Astrocyte (in vitro differentiated cells and primary cell): ENCODE data around the gene WFDC5. TPM values are rescaled to one million over a fixed set of nuclear protein-coding genes. Genes with fewer than 3 reads are reported as not detected.
A peak's percentile ranks its signal among the peaks of the same experiment; 100 is the strongest.

Source experiments
- DNase-seq: peaks from one replicate; pipeline ENCODE4 v3.0.0-alpha.2; 2010; ENCODE audit warnings: low read depth
- FAIRE-seq: peaks from 2 replicates; lab custom pipeline; 2011; peaks lifted over from hg19 to GRCh38; lab: Jason Lieb, UNC
- H2AFZ ChIP-seq: 2 replicates; pipeline ENCODE4 v1.6.0; 2012; ENCODE audit warnings: low read depth, low read length, inconsistent platforms
- H3K27ac ChIP-seq: 2 replicates; pipeline ENCODE4 v1.5.1; 2011; ENCODE audit warnings: low read depth, low read length, inconsistent platforms
- H3K27me3 ChIP-seq: 2 replicates; pipeline ENCODE4 v1.6.0; 2011; ENCODE audit warnings: low read length, inconsistent platforms; ENCODE audit not compliant: insufficient read depth
- H3K36me3 ChIP-seq: 2 replicates; pipeline ENCODE4 v1.5.1; 2011; ENCODE audit warnings: low read length, inconsistent platforms; ENCODE audit not compliant: insufficient read depth
- H3K4me1 ChIP-seq: 2 replicates; pipeline ENCODE4 v1.5.1; 2011; ENCODE audit warnings: low read length, inconsistent platforms; ENCODE audit not compliant: insufficient read depth
- H3K4me2 ChIP-seq: 2 replicates; pipeline ENCODE4 v1.6.0; 2012; ENCODE audit warnings: low read length, inconsistent platforms
- H3K4me3 ChIP-seq: 2 replicates; pipeline ENCODE4 v1.5.1; 2011; ENCODE audit warnings: low read depth, mild to moderate bottlenecking, low read length, inconsistent platforms; ENCODE audit not compliant: insufficient read depth
- H3K79me2 ChIP-seq: 2 replicates; pipeline ENCODE4 v1.6.0; 2012; ENCODE audit warnings: mild to moderate bottlenecking, low read length, inconsistent platforms; ENCODE audit not compliant: insufficient read depth
- H3K9ac ChIP-seq: 2 replicates; pipeline ENCODE4 v1.6.0; 2012; ENCODE audit warnings: mild to moderate bottlenecking, low read length, inconsistent platforms
- H3K9me3 ChIP-seq: 2 replicates; pipeline ENCODE4 v1.5.1; 2012; ENCODE audit warnings: low read depth, mild to moderate bottlenecking, low read length, inconsistent platforms; ENCODE audit not compliant: insufficient read depth
- H4K20me1 ChIP-seq: 2 replicates; pipeline ENCODE4 v1.6.0; 2012; ENCODE audit warnings: low read length, inconsistent platforms; ENCODE audit not compliant: insufficient read depth
- H3K27ac Mint-ChIP-seq: one replicate; pipeline ENCODE4 v1.8.0; 2021; ENCODE audit warnings: mild to moderate bottlenecking, mixed read lengths; ENCODE audit not compliant: unreplicated experiment
- H3K27me3 Mint-ChIP-seq: one replicate; pipeline ENCODE4 v1.8.0; 2021; ENCODE audit warnings: low read depth, mixed read lengths; ENCODE audit not compliant: unreplicated experiment
- H3K36me3 Mint-ChIP-seq: one replicate; pipeline ENCODE4 v1.8.0; 2021; ENCODE audit warnings: low read depth, mixed read lengths; ENCODE audit not compliant: unreplicated experiment
- H3K4me1 Mint-ChIP-seq: one replicate; pipeline ENCODE4 v1.8.0; 2021; ENCODE audit warnings: low read depth, mixed read lengths; ENCODE audit not compliant: unreplicated experiment
- H3K4me3 Mint-ChIP-seq: one replicate; pipeline ENCODE4 v1.8.0; 2021; ENCODE audit warnings: mild to moderate bottlenecking, moderate library complexity, mixed read lengths; ENCODE audit not compliant: unreplicated experiment
- H3K9me3 Mint-ChIP-seq: one replicate; pipeline ENCODE4 v1.8.0; 2021; ENCODE audit warnings: mild to moderate bottlenecking, mixed read lengths; ENCODE audit not compliant: unreplicated experiment
- EZH2 ChIP-seq: IDR thresholded peaks from 2 replicates; pipeline ENCODE4 v1.6.1; 2012; ENCODE audit warnings: mild to moderate bottlenecking, low read length, inconsistent platforms; ENCODE audit not compliant: insufficient read depth
- total RNA-seq: library from RNA; stranded (reverse); gene quantifications from 2 replicates; pipeline ENCODE4 v1.2.1, GENCODE V29; 2021
- TF ChIP-seq, protein P1 (sequence below): IDR thresholded peaks from 2 replicates; pipeline ENCODE4 v1.5.1; 2011; ENCODE audit warnings: low read depth, mild to moderate bottlenecking, inconsistent platforms, low read length, moderate library complexity; ENCODE audit not compliant: insufficient read depth

Gene WFDC5
- total RNA-seq, 1 donor from 2014 or later, result not detected

DNA sequence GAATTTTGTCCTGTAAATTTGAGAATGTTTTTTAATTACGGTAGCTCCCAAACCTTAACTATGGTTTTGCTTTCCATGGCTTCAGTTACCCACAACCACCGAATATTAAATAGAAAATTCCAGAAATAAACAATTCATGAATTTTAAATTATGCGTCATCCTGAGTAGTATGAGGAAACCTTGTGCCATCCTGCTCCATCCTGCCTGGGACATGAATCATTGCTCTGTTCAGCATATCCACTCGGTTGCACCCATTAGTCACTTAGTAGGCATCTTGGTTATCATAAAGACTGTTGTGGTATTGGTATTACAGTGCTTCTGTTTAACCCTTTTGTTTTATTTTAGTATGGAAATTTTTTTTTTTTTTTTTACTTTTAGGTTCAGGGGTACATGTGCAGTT is 53.7 kb downstream of the WFDC5 start:
- Histone ChIP-seq H3K27me3 (no peaks in the 10 kb centered on the region), H3K9ac (no peak overlapping the region), H3K4me3 (no peak overlapping the region), H3K27ac (peak overlapping the region; percentile 66), H3K4me2 (peak overlapping the region; percentile 44), H3K79me2 (peaks cover 10% of the 10 kb centered on the region), H3K9me3 (no peaks in the 10 kb centered on the region), H4K20me1 (peaks cover 3% of the 10 kb centered on the region), H2AFZ (no peak overlapping the region), H3K4me1 (peaks cover 29% of the 10 kb centered on the region), H3K36me3 (peaks cover 5% of the 10 kb centered on the region)
- peak; percentile 94 for DNase-seq
- TF ChIP-seq, protein P1, sequence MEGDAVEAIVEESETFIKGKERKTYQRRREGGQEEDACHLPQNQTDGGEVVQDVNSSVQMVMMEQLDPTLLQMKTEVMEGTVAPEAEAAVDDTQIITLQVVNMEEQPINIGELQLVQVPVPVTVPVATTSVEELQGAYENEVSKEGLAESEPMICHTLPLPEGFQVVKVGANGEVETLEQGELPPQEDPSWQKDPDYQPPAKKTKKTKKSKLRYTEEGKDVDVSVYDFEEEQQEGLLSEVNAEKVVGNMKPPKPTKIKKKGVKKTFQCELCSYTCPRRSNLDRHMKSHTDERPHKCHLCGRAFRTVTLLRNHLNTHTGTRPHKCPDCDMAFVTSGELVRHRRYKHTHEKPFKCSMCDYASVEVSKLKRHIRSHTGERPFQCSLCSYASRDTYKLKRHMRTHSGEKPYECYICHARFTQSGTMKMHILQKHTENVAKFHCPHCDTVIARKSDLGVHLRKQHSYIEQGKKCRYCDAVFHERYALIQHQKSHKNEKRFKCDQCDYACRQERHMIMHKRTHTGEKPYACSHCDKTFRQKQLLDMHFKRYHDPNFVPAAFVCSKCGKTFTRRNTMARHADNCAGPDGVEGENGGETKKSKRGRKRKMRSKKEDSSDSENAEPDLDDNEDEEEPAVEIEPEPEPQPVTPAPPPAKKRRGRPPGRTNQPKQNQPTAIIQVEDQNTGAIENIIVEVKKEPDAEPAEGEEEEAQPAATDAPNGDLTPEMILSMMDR, result no peak
- TF ChIP-seq EZH2, result no peak
- Mint-ChIP-seq H3K36me3 (peaks cover 6% of the 10 kb centered on the region), H3K27ac (peak overlapping the region; percentile 94), H3K4me1 (peaks cover 38% of the 10 kb centered on the region), H3K9me3 (no peaks in the 10 kb centered on the region), H3K27me3 (no peaks in the 10 kb centered on the region), H3K4me3 (no peak overlapping the region)
- FAIRE-seq, result peak; percentile 68

DNA sequence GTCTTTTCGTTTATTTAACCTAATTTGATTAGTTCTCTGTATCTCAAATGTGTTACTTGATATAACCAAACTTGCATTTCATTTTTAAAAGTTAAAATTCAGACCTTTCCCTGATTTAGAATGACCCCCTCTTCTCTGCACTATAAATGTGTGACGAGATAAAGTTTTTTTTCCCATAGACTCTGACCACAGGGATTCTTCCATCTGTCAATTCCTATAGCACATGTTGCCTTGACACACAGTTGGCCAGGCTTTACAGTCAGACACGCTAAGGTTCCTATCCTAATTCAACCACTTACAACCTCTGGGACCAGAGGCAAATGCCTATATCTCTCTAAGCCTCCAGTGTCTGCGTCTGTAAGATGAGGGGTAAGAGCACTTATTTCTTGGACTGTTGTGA is 54.7 kb downstream of the WFDC5 start:
- no peak overlapping the region for H3K4me3 ChIP-seq
- H3K4me1 Mint-ChIP-seq, result peaks cover 42% of the 10 kb centered on the region
- H3K4me1 ChIP-seq, result peaks cover 29% of the 10 kb centered on the region
- DNase-seq, result no peak
- H3K27me3 ChIP-seq, result no peaks in the 10 kb centered on the region
- H3K36me3 Mint-ChIP-seq, result peaks cover 6% of the 10 kb centered on the region
- H4K20me1 ChIP-seq, result peaks cover 2% of the 10 kb centered on the region
- peak overlapping the region; percentile 66 for H3K27ac ChIP-seq
- H3K79me2 ChIP-seq, result peaks cover 6% of the 10 kb centered on the region
- peaks cover 5% of the 10 kb centered on the region for H3K36me3 ChIP-seq
- no peak overlapping the region for H2AFZ ChIP-seq
- no peak for FAIRE-seq
- H3K9me3 ChIP-seq, result no peaks in the 10 kb centered on the region
- peak overlapping the region; percentile 94 for H3K27ac Mint-ChIP-seq
- H3K27me3 Mint-ChIP-seq, result no peaks in the 10 kb centered on the region
- H3K9ac ChIP-seq, result no peak overlapping the region
- H3K4me2 ChIP-seq, result no peak overlapping the region
- H3K9me3 Mint-ChIP-seq, result no peaks in the 10 kb centered on the region
- no peak overlapping the region for H3K4me3 Mint-ChIP-seq
- TF ChIP-seq, protein P1, result no peak
- no peak for TF ChIP-seq EZH2

Other genes with a start within 250 kb of the WFDC5 start
- 228 and 236 TPM in 2 replicates for gene YWHAB, start 229.5 kb downstream of the WFDC5 start, total RNA-seq
- gene PABPC1L, start 205.1 kb downstream of the WFDC5 start, total RNA-seq, result 48.7 and 50.2 TPM in 2 replicates
- 36.9 and 45.8 TPM in 2 replicates for gene TOMM34, start 154.8 kb downstream of the WFDC5 start, total RNA-seq
- 32.9 and 41.4 TPM in 2 replicates for gene STK4, start 148.7 kb downstream of the WFDC5 start, total RNA-seq
- gene KCNS1, start 14.0 kb downstream of the WFDC5 start, total RNA-seq, result 2.2 and 2.3 TPM in 2 replicates
- gene WFDC12, start 9.3 kb upstream of the WFDC5 start, total RNA-seq, result not detected in 2 replicates
- gene PI3, start 59.7 kb upstream of the WFDC5 start, total RNA-seq, result not detected in 2 replicates
- not detected in 2 replicates for gene SEMG1, start 91.9 kb upstream of the WFDC5 start, total RNA-seq
- not detected in 2 replicates for gene SEMG2, start 106.2 kb upstream of the WFDC5 start, total RNA-seq
- 0.41 TPM in 1 of 2 replicates, not detected in the other for gene SLPI, start 139.4 kb upstream of the WFDC5 start, total RNA-seq
- not detected in 2 replicates for gene RBPJL, start 191.7 kb upstream of the WFDC5 start, total RNA-seq
- gene MATN4, start 193.1 kb upstream of the WFDC5 start, total RNA-seq, result 0.19 and 0.20 TPM in 2 replicates
- gene SDC4, start 233.2 kb upstream of the WFDC5 start, total RNA-seq, result 125 and 135 TPM in 2 replicates
- 20.4 and 25.2 TPM in 2 replicates for gene SYS1, start 248.0 kb upstream of the WFDC5 start, total RNA-seq